Peyer's patch (tissue), 4 donors: Measurements from ENCODE around the gene TEAD3. TPM values are rescaled to one million over a fixed set of nuclear protein-coding genes. Genes with fewer than 3 reads are reported as not detected.
"Not testable (repeated sequence)": the region's sequence is repeated elsewhere in the genome, so short reads cannot be mapped to it uniquely, and the experiment has no call there.

ENCODE experiments used
- DNase-seq, 3 donors: peaks; one replicate each; pipeline ENCODE4 v3.0.0-alpha.2; 2017 to 2019
- H3K27ac ChIP-seq, 4 donors: fragments of 200-600 bp; sonication (generic); one replicate each; pipeline ENCODE4 v1.5.1; 2016 to 2019
- H3K27me3 ChIP-seq, 2 donors: fragments of 200-600 bp; sonication (generic); one replicate each; pipeline ENCODE4 v1.5.1; 2019
- H3K36me3 ChIP-seq, 3 donors: fragments of 200-600 bp; sonication (generic); one replicate each; pipeline ENCODE4 v1.5.1; 2016 to 2019
- H3K4me1 ChIP-seq, 4 donors: fragments of 200-600 bp; sonication (generic); one replicate each; pipeline ENCODE4 v1.5.1; 2016 to 2019
- H3K4me3 ChIP-seq, 4 donors: fragments of 200-600 bp; sonication (generic); 1 replicate in 3 of 4; 2 replicates in 1 of 4; pipeline ENCODE4 v1.5.1; 2016 to 2019; ENCODE audit warnings: mild to moderate bottlenecking in 1 of 4
- H3K9me3 ChIP-seq, 4 donors: fragments of 200-600 bp; sonication (generic); one replicate each; pipeline ENCODE4 v1.5.1; 2016 to 2019; ENCODE audit warnings: mild to moderate bottlenecking in 1 of 4
- POLR2A ChIP-seq, 2 donors: fragments of 450-650 bp; IDR thresholded peaks; one replicate each; pipeline ENCODE4 v1.5.1; 2017; ENCODE audit warnings: antibody characterized with exemption in 2 of 2, mild to moderate bottlenecking in 2 of 2, moderate library complexity in 2 of 2
- total RNA-seq, 4 donors: library from RNA; depleted of rRNA; stranded (reverse); fragments of >200 nt; gene quantifications; one replicate each; pipeline ENCODE4 v1.1.0, GENCODE V29; 2016
- TF ChIP-seq, protein P1 (sequence below), 6 experiments: fragments of 450-650 bp in 4 of 6; fragments of 200-600 bp in 2 of 6; sonication (generic) in 1 of 6; IDR thresholded peaks; one replicate each; pipeline ENCODE4 v1.5.1; 2017 to 2019; ENCODE audit warnings: antibody characterized with exemption in 6 of 6, mild to moderate bottlenecking in 3 of 6, moderate library complexity in 1 of 6

TEAD3 gene
- total RNA-seq, 4 donors from 2014 or later, result 10.7 to 32.9 (median 27.4) TPM

DNA sequence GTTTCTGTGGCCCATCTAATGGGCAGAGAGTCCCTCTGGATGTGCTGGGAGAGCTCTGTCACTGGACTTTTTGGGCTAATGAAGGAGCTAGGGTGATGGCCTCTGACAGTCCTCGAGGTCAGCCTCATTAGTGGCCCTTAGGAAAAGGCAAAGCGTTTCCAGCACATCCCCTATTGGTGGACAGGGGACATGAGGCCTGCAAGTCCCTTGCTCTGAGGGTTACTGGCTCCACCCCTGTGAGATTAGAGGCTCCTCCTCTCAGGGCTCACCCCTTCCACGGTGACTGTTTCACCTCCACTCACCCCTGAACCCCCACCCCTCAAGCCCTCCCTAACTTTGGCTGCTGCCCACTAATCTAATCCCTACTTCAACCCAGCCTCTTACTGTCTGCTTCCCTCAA lies 57.6 kb downstream of the TEAD3 start:
- no peak for DNase-seq
- H3K36me3 ChIP-seq, result no peaks in the 10 kb centered on the region
- no peak overlapping the region for H3K4me3 ChIP-seq
- H3K9me3 ChIP-seq, result no peaks in the 10 kb centered on the region
- H3K27ac ChIP-seq, result no peak overlapping the region
- H3K27me3 ChIP-seq, result no peaks in the 10 kb centered on the region
- peaks cover 0 to 15% (median 4%) of the 10 kb centered on the region in 4 donors for H3K4me1 ChIP-seq
- TF ChIP-seq, protein P1, sequence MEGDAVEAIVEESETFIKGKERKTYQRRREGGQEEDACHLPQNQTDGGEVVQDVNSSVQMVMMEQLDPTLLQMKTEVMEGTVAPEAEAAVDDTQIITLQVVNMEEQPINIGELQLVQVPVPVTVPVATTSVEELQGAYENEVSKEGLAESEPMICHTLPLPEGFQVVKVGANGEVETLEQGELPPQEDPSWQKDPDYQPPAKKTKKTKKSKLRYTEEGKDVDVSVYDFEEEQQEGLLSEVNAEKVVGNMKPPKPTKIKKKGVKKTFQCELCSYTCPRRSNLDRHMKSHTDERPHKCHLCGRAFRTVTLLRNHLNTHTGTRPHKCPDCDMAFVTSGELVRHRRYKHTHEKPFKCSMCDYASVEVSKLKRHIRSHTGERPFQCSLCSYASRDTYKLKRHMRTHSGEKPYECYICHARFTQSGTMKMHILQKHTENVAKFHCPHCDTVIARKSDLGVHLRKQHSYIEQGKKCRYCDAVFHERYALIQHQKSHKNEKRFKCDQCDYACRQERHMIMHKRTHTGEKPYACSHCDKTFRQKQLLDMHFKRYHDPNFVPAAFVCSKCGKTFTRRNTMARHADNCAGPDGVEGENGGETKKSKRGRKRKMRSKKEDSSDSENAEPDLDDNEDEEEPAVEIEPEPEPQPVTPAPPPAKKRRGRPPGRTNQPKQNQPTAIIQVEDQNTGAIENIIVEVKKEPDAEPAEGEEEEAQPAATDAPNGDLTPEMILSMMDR (IDR thresholded peaks at IDR 0.05), result no peak
- TF ChIP-seq POLR2A (IDR thresholded peaks at IDR 0.05), result no peak

DNA sequence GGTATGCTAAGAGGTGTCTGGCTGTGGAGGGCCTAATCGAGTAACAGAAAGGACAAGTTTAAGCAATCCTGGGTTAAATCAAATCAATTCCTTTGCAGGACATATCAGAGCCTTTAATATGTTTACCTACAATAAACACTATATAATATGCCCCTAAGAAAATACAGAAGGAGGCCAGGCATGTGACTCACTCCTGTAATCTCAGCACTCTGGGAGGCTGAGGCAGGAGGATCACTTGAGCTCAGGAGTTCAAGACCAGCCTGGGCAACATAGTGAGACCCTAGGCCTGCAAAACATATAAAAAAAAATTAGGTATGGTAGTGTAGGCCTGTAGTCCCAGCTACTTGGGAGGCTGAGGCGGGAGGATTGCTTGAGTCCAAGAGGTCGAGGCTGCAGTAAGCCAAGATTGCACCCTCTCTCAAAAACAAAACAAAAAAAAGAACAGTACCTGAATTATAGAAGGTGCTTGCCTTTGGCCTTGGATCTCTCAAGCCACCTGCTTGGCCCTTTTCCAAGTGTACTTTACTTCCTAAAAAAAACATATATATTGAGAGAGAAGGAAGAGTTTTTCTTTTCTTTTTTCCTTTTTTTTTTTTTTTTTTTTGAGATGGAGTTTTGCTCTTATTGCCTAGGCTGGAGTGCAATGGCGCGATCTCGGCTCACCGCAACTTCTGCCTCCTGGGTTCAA lies 58.4 kb downstream of the TEAD3 start:
- not testable (repeated sequence) for H3K27ac ChIP-seq, H3K9me3 ChIP-seq, H3K36me3 ChIP-seq, H3K27me3 ChIP-seq, H3K4me3 ChIP-seq, DNase-seq
- H3K4me1 ChIP-seq, result peaks cover 0 to 19% (median 5%) of the 10 kb centered on the region in 4 donors

DNA sequence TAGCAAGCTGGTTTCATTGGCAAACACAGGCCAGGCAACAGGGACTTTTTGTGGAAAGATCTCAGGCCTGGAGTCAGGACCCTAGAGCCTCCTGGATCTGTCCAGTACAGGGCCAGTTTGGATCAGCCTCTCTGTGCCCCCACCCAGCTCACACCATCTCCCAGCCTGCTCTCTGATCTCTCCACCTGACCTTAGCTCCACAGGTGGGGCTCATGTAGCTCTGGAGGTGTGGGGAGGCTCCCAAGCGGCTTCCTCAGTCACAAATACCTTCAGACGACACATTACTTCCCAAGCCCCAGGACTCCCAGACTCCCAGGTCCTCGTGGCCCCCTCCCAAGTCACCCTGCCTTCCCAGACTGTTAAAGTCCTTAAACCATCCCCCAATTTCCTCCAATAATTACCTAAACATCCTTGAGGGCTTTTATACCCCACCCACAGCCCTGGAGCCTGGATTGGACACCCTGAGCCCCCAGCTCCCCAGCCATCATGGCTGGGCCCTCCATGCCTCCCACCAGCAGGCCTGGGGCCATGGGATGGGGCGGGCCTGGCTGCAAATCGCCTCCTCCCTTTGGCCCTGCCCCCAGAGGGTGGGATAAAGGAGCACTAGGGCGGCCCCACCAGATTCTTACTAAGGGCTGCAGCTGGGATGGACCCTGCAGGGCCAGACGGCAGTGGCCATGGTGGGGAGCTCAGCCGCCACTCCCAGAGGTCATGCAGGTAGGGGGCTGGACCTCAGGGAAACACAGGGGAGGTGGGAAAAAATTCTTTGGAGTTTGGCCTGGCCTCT lies 60.6 kb downstream of the TEAD3 start:
- Histone ChIP-seq H3K4me3 (no peak overlapping the region), H3K27me3 (no peaks in the 10 kb centered on the region), H3K27ac (peak overlapping the region in 2 of 4 donors; percentile 72 to 90), H3K9me3 (no peaks in the 10 kb centered on the region), H3K36me3 (no peaks in the 10 kb centered on the region), H3K4me1 (peaks cover 0 to 29% (median 5%) of the 10 kb centered on the region in 4 donors)
- DNase-seq, result no peak
- TF ChIP-seq, protein P1 (IDR thresholded peaks at IDR 0.05), result no peak
- TF ChIP-seq POLR2A (IDR thresholded peaks at IDR 0.05), result no peak

DNA sequence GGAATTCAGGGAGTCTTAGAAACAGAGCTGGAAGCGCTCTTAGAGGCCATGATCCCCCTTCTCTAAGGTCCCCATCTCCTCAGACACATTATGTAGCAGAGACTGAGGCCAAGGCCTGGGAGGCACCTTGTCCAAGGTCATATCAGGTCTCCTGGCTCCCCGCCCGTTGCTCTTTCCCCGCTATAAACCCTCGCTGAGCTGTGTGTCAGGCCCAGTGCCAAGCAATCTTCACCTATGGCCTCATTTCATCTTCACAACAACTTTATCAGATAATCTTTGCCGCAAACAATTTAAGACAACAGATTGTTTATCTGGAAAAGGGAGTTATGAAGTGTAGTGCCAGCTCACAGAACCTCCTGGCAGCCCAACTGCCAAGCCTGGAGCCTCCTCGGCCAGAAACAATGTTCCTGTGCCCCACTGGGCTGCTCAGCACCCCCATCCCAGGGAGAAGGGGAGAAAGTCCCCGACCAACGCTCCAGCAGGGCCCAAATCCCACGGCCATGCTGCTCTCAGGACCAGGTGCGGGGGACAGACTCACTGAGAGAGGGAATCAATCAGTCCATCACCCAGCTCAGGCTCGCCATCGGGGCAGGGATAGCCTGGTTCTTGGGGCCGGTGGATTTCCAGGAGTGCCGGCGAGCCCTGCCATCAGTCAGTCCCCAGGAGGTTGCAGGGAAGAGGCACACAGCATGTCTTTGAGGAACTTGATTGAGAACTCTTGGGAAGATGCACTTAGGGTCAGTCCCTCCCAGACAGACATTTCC lies 61.6 kb downstream of the TEAD3 start:
- Histone ChIP-seq H3K27ac (peak overlapping the region in 3 of 4 donors; percentile 35 to 90 (median 72)), H3K4me1 (peaks cover 0 to 29% (median 5%) of the 10 kb centered on the region in 4 donors), H3K36me3 (no peaks in the 10 kb centered on the region), H3K9me3 (no peaks in the 10 kb centered on the region), H3K27me3 (no peaks in the 10 kb centered on the region), H3K4me3 (no peak overlapping the region)
- no peak for TF ChIP-seq POLR2A (IDR thresholded peaks at IDR 0.05)
- TF ChIP-seq, protein P1 (IDR thresholded peaks at IDR 0.05), result no peak
- peak in 2 of 3 donors; percentile 90 to 92 for DNase-seq

DNA sequence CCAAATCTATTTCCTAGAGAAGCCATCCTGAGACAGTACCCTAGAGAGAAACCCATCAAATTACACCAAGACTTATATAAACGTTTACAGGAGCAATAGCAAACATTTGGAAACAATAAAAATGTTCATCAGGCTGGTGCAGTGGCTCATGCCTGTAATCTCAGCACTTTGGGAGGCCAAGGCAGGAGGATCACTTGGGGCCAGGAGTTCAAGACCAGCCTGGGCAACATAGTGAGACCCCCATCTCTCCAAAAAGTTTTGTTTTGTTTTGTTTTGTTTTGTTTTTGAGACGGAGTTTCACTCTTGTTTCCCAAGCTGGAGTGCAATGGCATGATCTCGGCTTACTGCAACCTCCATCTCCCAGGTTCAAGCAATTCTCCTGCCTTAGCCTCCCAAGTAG lies 64.2 kb downstream of the TEAD3 start:
- not testable (repeated sequence) for DNase-seq, H3K36me3 ChIP-seq, H3K27me3 ChIP-seq, H3K4me3 ChIP-seq
- peaks cover 0 to 24% (median 7%) of the 10 kb centered on the region in 4 donors for H3K9me3 ChIP-seq
- peak overlapping the region in 1 of 4 donors; percentile 44 for H3K27ac ChIP-seq
- peaks cover 0 to 29% (median 5%) of the 10 kb centered on the region in 4 donors for H3K4me1 ChIP-seq

DNA sequence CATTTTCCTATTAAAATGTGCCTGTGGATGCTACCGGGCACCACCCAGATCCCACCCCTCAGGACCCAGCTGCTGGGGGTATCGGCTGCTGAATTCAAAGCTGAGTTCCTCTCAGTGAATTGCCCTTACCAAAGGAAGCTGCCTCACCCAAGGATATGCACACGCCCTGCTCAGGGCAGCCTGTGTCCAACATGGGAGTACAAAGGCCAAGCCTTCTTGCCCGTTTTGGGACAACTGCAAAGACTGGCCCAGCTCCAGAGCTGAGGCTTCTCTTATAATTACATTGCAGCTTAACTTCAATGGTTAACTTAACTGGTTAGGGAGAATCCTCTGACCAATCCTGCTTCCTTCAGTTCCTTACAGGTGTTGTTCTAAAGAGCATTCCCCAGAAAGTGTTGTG lies 64.6 kb downstream of the TEAD3 start:
- H3K36me3 ChIP-seq, result peaks cover 0 to 9% (median 0%) of the 10 kb centered on the region in 3 donors
- H3K27me3 ChIP-seq, result no peaks in the 10 kb centered on the region
- peaks cover 0 to 24% (median 7%) of the 10 kb centered on the region in 4 donors for H3K9me3 ChIP-seq
- TF ChIP-seq POLR2A (IDR thresholded peaks at IDR 0.05), result no peak
- TF ChIP-seq, protein P1 (IDR thresholded peaks at IDR 0.05), result no peak
- H3K4me1 ChIP-seq, result peaks cover 0 to 29% (median 5%) of the 10 kb centered on the region in 4 donors
- H3K4me3 ChIP-seq, result no peak overlapping the region
- DNase-seq, result peak in 2 of 3 donors; percentile 66 to 67
- peak overlapping the region in 2 of 4 donors; percentile 9 to 44 for H3K27ac ChIP-seq
